ENCODE measurements around the gene OR2H2.
A peak's percentile ranks its signal among the peaks of the same experiment; 100 is the strongest.

OR2H2 gene

GRCh38 chr6:29603930-29604329 is 19.0 kb downstream of the OR2H2 start:
- Mint-ChIP-seq H3K36me3 (peaks cover 50% of the 10 kb centered on the region), H3K4me3 (no peak overlapping the region), H3K27me3 (no peaks in the 10 kb centered on the region), H3K27ac (peak overlapping the region; percentile 60), H3K9me3 (no peaks in the 10 kb centered on the region), H3K4me1 (no peaks in the 10 kb centered on the region)
- ATAC-seq (ENCODE audit: low read depth) (no peak), DNase-seq (ENCODE audit: low spot score in 2 of 2) (no peak)

DNA sequence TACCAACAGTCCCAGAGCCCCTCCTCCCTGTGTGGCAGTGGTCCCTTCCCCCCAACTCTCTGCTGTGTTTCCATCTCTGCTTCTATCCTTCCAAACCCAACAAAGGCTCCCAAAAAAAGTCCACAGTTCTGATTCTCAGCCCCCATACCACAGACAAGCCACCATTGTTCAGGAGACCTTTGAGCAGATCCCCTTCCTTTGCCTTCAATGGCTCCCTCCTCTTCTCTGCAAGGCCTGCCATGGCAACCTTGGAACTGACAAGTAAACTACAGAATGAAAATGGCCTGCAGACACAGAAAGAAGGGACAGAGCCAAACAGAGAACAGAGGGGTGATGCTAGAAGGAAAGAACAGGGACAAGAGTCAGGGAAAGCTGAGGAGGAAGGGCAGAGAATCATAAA is 23.2 kb downstream of the OR2H2 start:
- Mint-ChIP-seq H3K36me3 (peaks cover 54% of the 10 kb centered on the region), H3K4me1 (no peaks in the 10 kb centered on the region), H3K27ac (no peak overlapping the region), H3K4me3 (no peak overlapping the region), H3K27me3 (no peaks in the 10 kb centered on the region), H3K9me3 (no peaks in the 10 kb centered on the region)
- ATAC-seq (ENCODE audit: low read depth) (no peak), DNase-seq (ENCODE audit: low spot score in 2 of 2) (no peak)

DNA sequence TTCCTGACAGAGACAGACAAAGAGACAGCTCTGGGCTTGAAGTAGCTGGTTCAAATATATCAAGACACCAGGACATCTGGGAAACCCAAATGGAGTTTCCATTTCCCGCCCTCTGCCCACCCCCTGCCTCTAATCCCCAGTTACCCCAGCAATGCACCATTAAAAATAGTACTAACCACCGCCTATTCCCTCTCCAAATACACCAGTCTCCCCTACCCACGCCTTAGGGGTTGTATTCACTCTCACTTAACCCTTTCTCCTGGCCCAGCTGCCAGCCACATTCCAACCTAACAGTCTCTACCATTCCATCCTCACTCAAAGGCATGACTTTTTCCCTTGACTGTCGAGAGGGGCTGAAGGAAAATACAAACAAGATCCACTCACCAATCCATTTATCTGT is 25.6 kb downstream of the OR2H2 start:
- Mint-ChIP-seq H3K36me3 (peaks cover 53% of the 10 kb centered on the region), H3K27ac (no peak overlapping the region), H3K9me3 (no peaks in the 10 kb centered on the region), H3K4me3 (no peak overlapping the region), H3K27me3 (no peaks in the 10 kb centered on the region), H3K4me1 (no peaks in the 10 kb centered on the region)
- no peak for DNase-seq (ENCODE audit: low spot score in 2 of 2)
- no peak for ATAC-seq (ENCODE audit: low read depth)

- H3K27ac Mint-ChIP-seq, result no peak overlapping the region
- H3K27me3 Mint-ChIP-seq, result no peaks in the 10 kb centered on the region
- H3K36me3 Mint-ChIP-seq, result peaks cover 47% of the 10 kb centered on the region
These were observed 26.5 kb downstream of the OR2H2 start for GRCh38 chr6:29611426-29611825.

GRCh38 chr6:29617782-29618554 is 33.0 kb downstream of the OR2H2 start:
- Mint-ChIP-seq H3K36me3 (peaks cover 45% of the 10 kb centered on the region), H3K27me3 (no peaks in the 10 kb centered on the region), H3K4me3 (no peak overlapping the region), H3K4me1 (no peaks in the 10 kb centered on the region), H3K9me3 (no peaks in the 10 kb centered on the region), H3K27ac (no peak overlapping the region)
- DNase-seq (ENCODE audit: low spot score in 2 of 2) (no peak), ATAC-seq (ENCODE audit: low read depth) (peak; percentile 63)

More at GRCh38 chr6:29611426-29611825, 26.5 kb downstream of the OR2H2 start:
- DNase-seq (ENCODE audit: low spot score in 2 of 2) (no peak), ATAC-seq (ENCODE audit: low read depth) (no peak)
- no peak overlapping the region for H3K4me3 Mint-ChIP-seq
- H3K9me3 Mint-ChIP-seq, result no peaks in the 10 kb centered on the region
- no peaks in the 10 kb centered on the region for H3K4me1 Mint-ChIP-seq

- peaks cover 38% of the 10 kb centered on the region for H3K36me3 Mint-ChIP-seq
- DNase-seq (ENCODE audit: low spot score in 2 of 2) (no peak), ATAC-seq (ENCODE audit: low read depth) (no peak)
- no peak overlapping the region for H3K4me3 Mint-ChIP-seq
- no peaks in the 10 kb centered on the region for H3K4me1 Mint-ChIP-seq
- H3K27me3 Mint-ChIP-seq, result no peaks in the 10 kb centered on the region
- H3K9me3 Mint-ChIP-seq, result no peaks in the 10 kb centered on the region
- peak overlapping the region; percentile 22 for H3K27ac Mint-ChIP-seq
These were observed 34.7 kb downstream of the OR2H2 start for GRCh38 chr6:29619578-29620160.

DNA sequence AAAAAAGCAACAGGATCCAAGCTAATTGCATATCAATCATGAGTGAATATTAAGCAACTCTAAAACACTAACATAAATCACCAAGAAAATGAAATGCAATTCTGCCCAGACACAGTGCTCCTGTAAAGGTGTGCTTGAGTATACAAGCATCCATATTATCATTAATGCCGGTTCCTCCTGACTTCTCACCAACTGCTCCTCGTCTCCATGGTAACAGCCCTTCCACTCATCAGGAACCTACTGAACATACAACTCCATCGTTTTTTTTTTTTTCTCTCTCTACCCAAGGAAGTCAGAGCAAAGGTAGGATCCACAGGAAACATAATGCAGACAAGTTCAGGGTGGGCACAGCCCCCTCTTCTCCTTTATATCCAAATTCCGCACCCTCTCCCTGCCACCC is 35.7 kb downstream of the OR2H2 start:
- Mint-ChIP-seq H3K27ac (no peak overlapping the region), H3K27me3 (no peaks in the 10 kb centered on the region), H3K9me3 (no peaks in the 10 kb centered on the region), H3K36me3 (peaks cover 38% of the 10 kb centered on the region), H3K4me3 (no peak overlapping the region), H3K4me1 (peaks cover 2% of the 10 kb centered on the region)
- DNase-seq (ENCODE audit: low spot score in 2 of 2) (no peak), ATAC-seq (ENCODE audit: low read depth) (no peak)

DNA sequence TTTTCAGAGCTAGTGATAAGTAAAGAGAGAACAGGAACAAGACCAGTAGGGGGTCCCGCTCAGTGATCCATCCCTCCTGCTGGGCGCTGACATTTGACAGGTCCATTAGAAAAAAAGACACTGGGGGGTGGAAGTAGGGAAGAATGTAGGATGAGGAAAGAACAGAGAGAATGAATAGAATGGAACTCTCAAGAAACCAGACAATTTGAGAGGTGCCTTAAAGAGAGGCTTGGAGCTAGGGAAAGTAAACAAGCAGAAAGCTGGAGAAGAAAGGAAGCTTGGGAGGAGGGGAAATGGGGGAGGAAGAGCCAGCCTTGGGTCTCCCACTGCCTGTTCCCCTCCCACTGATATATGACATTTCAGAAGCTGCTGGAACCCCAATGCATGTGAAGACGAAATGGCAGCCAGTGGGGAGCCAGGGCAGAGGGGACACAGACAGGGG is 39.6 kb downstream of the OR2H2 start:
- DNase-seq (ENCODE audit: low spot score in 2 of 2) (no peak), ATAC-seq (ENCODE audit: low read depth) (no peak)
- no peak overlapping the region for H3K4me3 Mint-ChIP-seq
- H3K9me3 Mint-ChIP-seq, result no peaks in the 10 kb centered on the region
- peaks cover 29% of the 10 kb centered on the region for H3K36me3 Mint-ChIP-seq
- no peaks in the 10 kb centered on the region for H3K27me3 Mint-ChIP-seq
- peaks cover 21% of the 10 kb centered on the region for H3K4me1 Mint-ChIP-seq
- peak overlapping the region; percentile 22 for H3K27ac Mint-ChIP-seq

GRCh38 chr6:29625337-29625930 is 40.5 kb downstream of the OR2H2 start:
- H3K4me3 Mint-ChIP-seq, result no peak overlapping the region

GRCh38 chr6:29626948-29627754 is 42.2 kb downstream of the OR2H2 start:
- peak overlapping the region; percentile 52 for H3K27ac Mint-ChIP-seq
- H3K36me3 Mint-ChIP-seq, result peaks cover 15% of the 10 kb centered on the region
- no peaks in the 10 kb centered on the region for H3K9me3 Mint-ChIP-seq
- DNase-seq (ENCODE audit: low spot score in 2 of 2) (no peak), ATAC-seq (ENCODE audit: low read depth) (no peak)
- H3K4me1 Mint-ChIP-seq, result peaks cover 40% of the 10 kb centered on the region
- H3K4me3 Mint-ChIP-seq, result peak overlapping the region; percentile 89
- no peaks in the 10 kb centered on the region for H3K27me3 Mint-ChIP-seq

More at GRCh38 chr6:29625337-29625930, 40.5 kb downstream of the OR2H2 start:
- ATAC-seq (ENCODE audit: low read depth) (no peak), DNase-seq (ENCODE audit: low spot score in 2 of 2) (no peak)
- peaks cover 28% of the 10 kb centered on the region for H3K4me1 Mint-ChIP-seq
- no peaks in the 10 kb centered on the region for H3K27me3 Mint-ChIP-seq
- no peaks in the 10 kb centered on the region for H3K9me3 Mint-ChIP-seq
- peaks cover 22% of the 10 kb centered on the region for H3K36me3 Mint-ChIP-seq
- H3K27ac Mint-ChIP-seq, result no peak overlapping the region

GRCh38 chr6:29627755-29628418 is 43.0 kb downstream of the OR2H2 start:
- Mint-ChIP-seq H3K27ac (no peak overlapping the region), H3K36me3 (peaks cover 9% of the 10 kb centered on the region), H3K9me3 (no peaks in the 10 kb centered on the region), H3K4me3 (peak overlapping the region; percentile 89), H3K27me3 (no peaks in the 10 kb centered on the region), H3K4me1 (peaks cover 40% of the 10 kb centered on the region)
- ATAC-seq (ENCODE audit: low read depth) (peak; percentile 11), DNase-seq (ENCODE audit: low spot score in 2 of 2) (peak in 1 of 2 donors; percentile 42)

DNA sequence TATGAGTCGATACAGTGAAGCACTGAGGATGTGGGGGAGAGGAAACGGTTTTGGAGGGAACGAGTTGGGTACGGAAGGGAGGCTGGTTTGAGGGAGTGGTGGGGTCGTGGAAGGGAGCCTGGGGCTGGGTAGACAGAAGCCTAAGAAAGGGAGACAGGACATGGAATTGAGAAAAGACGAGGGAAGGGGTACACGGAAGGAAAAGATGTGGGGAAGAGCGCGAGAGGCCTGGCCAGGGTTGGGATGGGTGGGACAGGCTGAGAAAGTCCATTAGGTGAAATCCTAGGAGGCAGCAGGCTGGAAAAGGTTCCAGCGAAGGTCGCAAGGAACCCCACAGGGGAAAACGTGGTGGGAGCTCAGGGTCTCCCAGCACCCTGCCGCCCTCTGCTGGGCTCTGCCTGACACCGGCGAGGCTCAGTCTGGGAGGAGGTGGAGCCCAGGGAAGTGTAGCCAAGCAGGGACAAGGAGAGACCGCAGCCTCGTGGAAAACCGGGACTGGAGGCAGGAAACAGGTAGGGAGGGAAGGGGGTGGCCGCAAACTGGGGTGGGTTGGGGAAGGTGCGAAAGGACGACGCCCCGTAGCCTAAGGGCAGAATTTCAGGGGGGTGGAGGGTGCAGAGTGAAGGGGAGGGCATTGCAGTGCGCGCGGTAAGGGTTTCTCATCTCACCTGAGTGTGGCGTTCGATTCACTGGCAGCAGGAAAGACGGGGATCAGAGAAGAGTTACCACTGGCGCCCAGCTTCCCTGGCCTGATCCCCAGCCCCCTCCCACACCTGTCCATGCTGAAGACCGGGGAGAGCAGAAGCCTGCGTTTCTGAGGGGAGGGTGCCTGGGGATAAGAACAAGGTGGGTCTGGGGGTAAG is 43.7 kb downstream of the OR2H2 start:
- peaks cover 45% of the 10 kb centered on the region for H3K4me1 Mint-ChIP-seq
- H3K9me3 Mint-ChIP-seq, result no peaks in the 10 kb centered on the region
- H3K4me3 Mint-ChIP-seq, result peak overlapping the region; percentile 89
- DNase-seq (ENCODE audit: low spot score in 2 of 2), result peak; percentile 29 to 36
- peak; percentile 35 for ATAC-seq (ENCODE audit: low read depth)
- H3K27me3 Mint-ChIP-seq, result no peaks in the 10 kb centered on the region
- H3K36me3 Mint-ChIP-seq, result peaks cover 6% of the 10 kb centered on the region
- H3K27ac Mint-ChIP-seq, result no peak overlapping the region

GRCh38 chr6:29629571-29629970 is 44.6 kb downstream of the OR2H2 start:
- no peak for ATAC-seq (ENCODE audit: low read depth)
- H3K9me3 Mint-ChIP-seq, result no peaks in the 10 kb centered on the region
- no peak overlapping the region for H3K4me3 Mint-ChIP-seq
- H3K36me3 Mint-ChIP-seq, result peaks cover 2% of the 10 kb centered on the region
- no peaks in the 10 kb centered on the region for H3K27me3 Mint-ChIP-seq
- H3K27ac Mint-ChIP-seq, result no peak overlapping the region
- peaks cover 51% of the 10 kb centered on the region for H3K4me1 Mint-ChIP-seq
- no peak for DNase-seq (ENCODE audit: low spot score in 2 of 2)

All from memory B cell (primary cell).